Spleen (tissue), 7 donors: ENCODE measurements around the gene OR51A2.

ENCODE experiments used
- CTCF ChIP-seq, 11 experiments: fragments of 200-600 bp in 7 of 11; fragments of 450-650 bp in 4 of 11; sonication (generic) in 4 of 11; IDR thresholded peaks in 8 of 11; conservative IDR thresholded peaks in 3 of 11; 1 replicate in 7 of 11; 2 replicates in 4 of 11; pipeline versions ENCODE4 v1.4.0 to v1.8.0; 2016 to 2021; ENCODE audit warnings: antibody characterized with exemption in 11 of 11, inconsistent platforms in 4 of 11, mild to moderate bottlenecking in 1 of 11
- POLR2A ChIP-seq, 3 donors: fragments of 450-650 bp; IDR thresholded peaks; one replicate each; pipeline ENCODE4 v1.5.1; 2017; ENCODE audit warnings: antibody characterized with exemption in 3 of 3, mild to moderate bottlenecking in 1 of 3
- POLR2AphosphoS5 ChIP-seq, 3 donors: sonication (generic); formaldehyde crosslinking; IDR thresholded peaks; one replicate each; pipeline ENCODE4 v1.5.1; 2017; ENCODE audit warnings: antibody characterized with exemption in 3 of 3
- donor health status: DM: no; HTN: no; CAD: no; lungs with moderate emphysema.
- donor health status: DM: no; HTN: no; CAD: no.
- donor health status: DM: no; HTN: no; CAD: no.

DNA sequence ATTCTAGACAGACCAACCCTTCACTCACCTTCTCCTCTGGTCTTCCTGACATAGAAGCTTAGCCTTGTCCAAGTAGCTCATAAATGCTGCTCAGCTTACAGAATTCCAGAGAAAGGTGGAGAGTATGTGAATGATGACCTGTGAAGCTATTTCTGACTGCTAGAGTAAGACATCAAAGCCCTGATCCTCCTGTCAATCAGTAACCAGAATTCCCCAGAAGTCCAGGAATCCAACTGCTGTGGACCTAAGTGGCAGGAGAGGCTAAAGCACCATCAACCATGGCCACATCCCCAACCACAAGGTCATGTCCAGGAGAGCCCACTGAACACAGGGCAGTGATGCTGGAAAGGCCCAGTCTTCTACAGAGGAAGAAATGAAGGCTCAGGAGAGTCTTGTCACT is 38.9 kb downstream of the OR51A2 start:
- TF ChIP-seq CTCF (IDR thresholded peaks at IDR 0.05 in 8 of 11, conservative IDR thresholded peaks at IDR 0.05 in 3 of 11) (no peak), POLR2AphosphoS5 (IDR thresholded peaks at IDR 0.05) (no peak), POLR2A (IDR thresholded peaks at IDR 0.05) (no peak)
